ENCODE results near the gene TMCC3.

- TF ChIP-seq ZNF621 (tag by site-specific recombination; IDR thresholded peaks at IDR 0.05) (no peak), ZNF629 (tag by site-specific recombination; IDR thresholded peaks at IDR 0.05) (no peak), TCF7L2 (IDR thresholded peaks at IDR 0.05; ENCODE audit: borderline replicate concordance, low read depth, low read length) (no peak), ZBTB17 (tag by site-specific recombination; IDR thresholded peaks at IDR 0.05) (no peak), YY2 (tag by site-specific recombination; IDR thresholded peaks at IDR 0.05) (no peak), ZNF350 (tag by site-specific recombination; IDR thresholded peaks at IDR 0.05) (no peak), FEZF1 (tag by site-specific recombination; IDR thresholded peaks at IDR 0.05) (no peak), OSR2 (tag by site-specific recombination; IDR thresholded peaks at IDR 0.05) (no peak), PBX3 (CRISPR knock-in tag; IDR thresholded peaks at IDR 0.05) (no peak), ZNF529 (tag by site-specific recombination; IDR thresholded peaks at IDR 0.05; ENCODE audit: insufficient replicate concordance) (no peak), ZBTB8A (tag by site-specific recombination; IDR thresholded peaks at IDR 0.05) (no peak), ZNF114 (tag by site-specific recombination; IDR thresholded peaks at IDR 0.05) (no peak)
- TF ChIP-seq, protein P1, sequence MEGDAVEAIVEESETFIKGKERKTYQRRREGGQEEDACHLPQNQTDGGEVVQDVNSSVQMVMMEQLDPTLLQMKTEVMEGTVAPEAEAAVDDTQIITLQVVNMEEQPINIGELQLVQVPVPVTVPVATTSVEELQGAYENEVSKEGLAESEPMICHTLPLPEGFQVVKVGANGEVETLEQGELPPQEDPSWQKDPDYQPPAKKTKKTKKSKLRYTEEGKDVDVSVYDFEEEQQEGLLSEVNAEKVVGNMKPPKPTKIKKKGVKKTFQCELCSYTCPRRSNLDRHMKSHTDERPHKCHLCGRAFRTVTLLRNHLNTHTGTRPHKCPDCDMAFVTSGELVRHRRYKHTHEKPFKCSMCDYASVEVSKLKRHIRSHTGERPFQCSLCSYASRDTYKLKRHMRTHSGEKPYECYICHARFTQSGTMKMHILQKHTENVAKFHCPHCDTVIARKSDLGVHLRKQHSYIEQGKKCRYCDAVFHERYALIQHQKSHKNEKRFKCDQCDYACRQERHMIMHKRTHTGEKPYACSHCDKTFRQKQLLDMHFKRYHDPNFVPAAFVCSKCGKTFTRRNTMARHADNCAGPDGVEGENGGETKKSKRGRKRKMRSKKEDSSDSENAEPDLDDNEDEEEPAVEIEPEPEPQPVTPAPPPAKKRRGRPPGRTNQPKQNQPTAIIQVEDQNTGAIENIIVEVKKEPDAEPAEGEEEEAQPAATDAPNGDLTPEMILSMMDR (tag by site-specific recombination; IDR thresholded peaks at IDR 0.05) = no peak
Measured at GRCh38 chr12:94538318-94538717, 112.0 kb downstream of the TMCC3 start.
